ENCODE results near the gene INSIG1. TPM values are rescaled to one million over a fixed set of nuclear protein-coding genes. Genes with fewer than 3 reads are reported as not detected.

The INSIG1 gene
- total RNA-seq, 1 donor from 2014 or later, result 55.7 TPM

DNA sequence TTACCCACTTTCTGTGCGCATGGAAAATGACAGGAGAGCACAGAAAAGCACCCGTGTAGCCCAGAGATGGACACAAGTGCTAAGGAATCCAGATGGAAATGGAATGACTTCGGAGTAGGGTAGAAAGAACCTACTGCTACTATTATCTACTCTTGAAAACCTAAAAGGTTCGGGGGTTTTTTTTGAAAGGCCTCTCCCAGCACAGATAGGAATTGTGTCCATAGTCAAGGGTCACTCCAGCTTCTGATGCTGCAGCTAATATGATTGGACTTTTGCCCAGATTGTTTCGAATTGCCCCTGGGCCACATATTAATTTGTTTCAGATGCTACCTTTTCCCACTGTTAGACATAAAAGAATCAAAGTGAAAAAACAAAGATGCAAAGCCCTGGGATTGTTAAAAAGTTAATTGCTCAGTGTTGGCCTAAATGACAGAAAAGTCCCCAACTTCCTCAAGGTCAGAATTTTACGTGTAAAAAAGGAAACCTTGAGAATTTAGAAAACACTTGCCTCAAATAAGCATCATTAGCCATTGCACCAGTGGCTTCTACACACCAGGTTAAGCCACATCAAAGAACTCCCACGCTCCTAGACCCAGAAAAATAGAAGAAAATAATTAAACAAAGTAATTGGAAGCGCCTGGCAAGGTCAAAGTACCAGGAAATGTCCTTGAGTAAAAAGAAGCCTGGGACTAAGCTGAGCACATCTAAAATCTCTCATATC lies 40.8 kb upstream of the INSIG1 start:
- H3K27me3 ChIP-seq (ENCODE audit: insufficient read depth, low read length), result no peaks in the 10 kb centered on the region
- H3K79me2 ChIP-seq (ENCODE audit: insufficient read depth, low read length), result no peaks in the 10 kb centered on the region
- FAIRE-seq (no peak), DNase-seq (ENCODE audit: low read depth) (no peak)
- Mint-ChIP-seq H3K27ac (ENCODE audit: unreplicated experiment) (no peak overlapping the region), H3K27me3 (ENCODE audit: low read depth, unreplicated experiment) (peaks cover 22% of the 10 kb centered on the region), H3K4me3 (ENCODE audit: unreplicated experiment) (no peak overlapping the region), H3K4me1 (ENCODE audit: low read depth, unreplicated experiment) (peaks cover 15% of the 10 kb centered on the region), H3K36me3 (ENCODE audit: low read depth, unreplicated experiment) (no peaks in the 10 kb centered on the region), H3K9me3 (ENCODE audit: unreplicated experiment) (peaks cover 3% of the 10 kb centered on the region)
- no peak overlapping the region for H3K9ac ChIP-seq (ENCODE audit: low read length)
- no peak overlapping the region for H3K27ac ChIP-seq (ENCODE audit: low read depth, low read length)
- H3K36me3 ChIP-seq (ENCODE audit: insufficient read depth, low read length), result no peaks in the 10 kb centered on the region
- H3K4me2 ChIP-seq (ENCODE audit: low read length), result peak overlapping the region; percentile 55
- TF ChIP-seq, protein P1, sequence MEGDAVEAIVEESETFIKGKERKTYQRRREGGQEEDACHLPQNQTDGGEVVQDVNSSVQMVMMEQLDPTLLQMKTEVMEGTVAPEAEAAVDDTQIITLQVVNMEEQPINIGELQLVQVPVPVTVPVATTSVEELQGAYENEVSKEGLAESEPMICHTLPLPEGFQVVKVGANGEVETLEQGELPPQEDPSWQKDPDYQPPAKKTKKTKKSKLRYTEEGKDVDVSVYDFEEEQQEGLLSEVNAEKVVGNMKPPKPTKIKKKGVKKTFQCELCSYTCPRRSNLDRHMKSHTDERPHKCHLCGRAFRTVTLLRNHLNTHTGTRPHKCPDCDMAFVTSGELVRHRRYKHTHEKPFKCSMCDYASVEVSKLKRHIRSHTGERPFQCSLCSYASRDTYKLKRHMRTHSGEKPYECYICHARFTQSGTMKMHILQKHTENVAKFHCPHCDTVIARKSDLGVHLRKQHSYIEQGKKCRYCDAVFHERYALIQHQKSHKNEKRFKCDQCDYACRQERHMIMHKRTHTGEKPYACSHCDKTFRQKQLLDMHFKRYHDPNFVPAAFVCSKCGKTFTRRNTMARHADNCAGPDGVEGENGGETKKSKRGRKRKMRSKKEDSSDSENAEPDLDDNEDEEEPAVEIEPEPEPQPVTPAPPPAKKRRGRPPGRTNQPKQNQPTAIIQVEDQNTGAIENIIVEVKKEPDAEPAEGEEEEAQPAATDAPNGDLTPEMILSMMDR (IDR thresholded peaks at IDR 0.05; ENCODE audit: insufficient read depth, low read depth, low read length), result no peak
- TF ChIP-seq EZH2 (IDR thresholded peaks at IDR 0.05; ENCODE audit: insufficient read depth, low read length), result no peak
- no peak overlapping the region for H3K4me3 ChIP-seq (ENCODE audit: insufficient read depth, low read depth, low read length)
- H3K4me1 ChIP-seq (ENCODE audit: insufficient read depth, low read length), result peaks cover 22% of the 10 kb centered on the region
- H4K20me1 ChIP-seq (ENCODE audit: insufficient read depth, low read length), result no peaks in the 10 kb centered on the region
- H2AFZ ChIP-seq (ENCODE audit: low read depth, low read length), result no peak overlapping the region
- H3K9me3 ChIP-seq (ENCODE audit: insufficient read depth, low read depth, low read length), result no peaks in the 10 kb centered on the region

DNA sequence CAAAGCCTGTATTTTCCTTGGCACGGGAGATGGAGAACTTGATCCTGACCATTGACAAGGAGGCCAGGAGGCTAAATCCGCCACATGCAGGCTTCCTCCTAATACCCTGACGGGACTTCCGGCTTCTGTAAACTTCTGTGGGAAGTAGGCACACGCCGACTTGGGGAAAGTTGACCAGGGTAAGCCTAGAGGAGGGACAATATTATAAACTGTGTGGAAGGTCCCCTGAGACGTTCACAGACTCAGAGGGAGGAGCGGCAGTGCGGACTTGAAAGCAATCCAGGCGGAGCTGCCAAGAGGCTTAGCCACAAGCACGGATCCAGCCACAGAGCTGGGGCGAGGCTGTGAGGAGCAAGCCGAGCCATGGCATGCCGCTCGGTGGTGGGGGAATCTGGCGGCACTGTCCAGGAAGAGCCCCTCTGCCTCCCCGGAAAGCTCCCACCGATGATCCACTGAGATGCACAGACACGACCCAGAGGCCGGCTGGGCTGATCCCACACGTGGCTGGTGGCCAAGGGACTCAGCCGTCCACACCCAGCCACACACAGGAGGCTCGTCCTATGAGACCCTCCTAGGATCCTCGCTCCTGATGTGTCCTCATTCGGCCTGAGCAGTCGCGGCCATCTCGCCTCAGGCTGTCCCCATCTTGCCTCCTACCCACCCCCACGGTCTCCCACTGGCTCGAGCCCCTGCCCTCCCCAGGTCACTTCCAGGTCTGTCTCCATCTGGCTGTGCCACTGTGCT lies 40.0 kb upstream of the INSIG1 start:
- H3K4me1 Mint-ChIP-seq (ENCODE audit: low read depth, unreplicated experiment), result peaks cover 13% of the 10 kb centered on the region
- peak overlapping the region; percentile 5 for H3K27ac ChIP-seq (ENCODE audit: low read depth, low read length)

More for the DNA sequence above, 40.0 kb upstream of the INSIG1 start:
- no peaks in the 10 kb centered on the region for H3K36me3 ChIP-seq (ENCODE audit: insufficient read depth, low read length)
- H3K9ac ChIP-seq (ENCODE audit: low read length), result no peak overlapping the region
- H3K4me3 ChIP-seq (ENCODE audit: insufficient read depth, low read depth, low read length), result no peak overlapping the region
- H3K4me1 ChIP-seq (ENCODE audit: insufficient read depth, low read length), result peaks cover 18% of the 10 kb centered on the region
- Mint-ChIP-seq H3K27me3 (ENCODE audit: low read depth, unreplicated experiment) (peaks cover 19% of the 10 kb centered on the region), H3K9me3 (ENCODE audit: unreplicated experiment) (peaks cover 3% of the 10 kb centered on the region), H3K36me3 (ENCODE audit: low read depth, unreplicated experiment) (no peaks in the 10 kb centered on the region), H3K4me3 (ENCODE audit: unreplicated experiment) (no peak overlapping the region), H3K27ac (ENCODE audit: unreplicated experiment) (peak overlapping the region; percentile 79)
- H2AFZ ChIP-seq (ENCODE audit: low read depth, low read length), result peak overlapping the region; percentile 27
- H3K9me3 ChIP-seq (ENCODE audit: insufficient read depth, low read depth, low read length), result no peaks in the 10 kb centered on the region
- no peaks in the 10 kb centered on the region for H3K27me3 ChIP-seq (ENCODE audit: insufficient read depth, low read length)
- peak; percentile 70 for FAIRE-seq
- H3K4me2 ChIP-seq (ENCODE audit: low read length), result peak overlapping the region; percentile 55
- no peaks in the 10 kb centered on the region for H3K79me2 ChIP-seq (ENCODE audit: insufficient read depth, low read length)
- peak; percentile 75 for DNase-seq (ENCODE audit: low read depth)
- no peak for TF ChIP-seq EZH2 (IDR thresholded peaks at IDR 0.05; ENCODE audit: insufficient read depth, low read length)
- TF ChIP-seq, protein P1 (IDR thresholded peaks at IDR 0.05; ENCODE audit: insufficient read depth, low read depth, low read length), result no peak
- H4K20me1 ChIP-seq (ENCODE audit: insufficient read depth, low read length), result no peaks in the 10 kb centered on the region

Measured in astrocyte (in vitro differentiated cells and primary cell).